RWPE2 (cell line): ENCODE data around the gene GET4.
A peak's percentile ranks its signal among the peaks of the same experiment; 100 is the strongest.

Experiments
- ATAC-seq: fragments of 200-7000 bp; cut with Tn5 transposase; 3 replicates; pipeline ENCODE4 v1.9.1; 2021; ENCODE audit warnings: low read depth
- DNase-seq: peaks from one replicate; pipeline ENCODE4 v3.0.0-alpha.2; 2020; ENCODE audit warnings: low spot score
- H3K27ac ChIP-seq: fragments of 450-650 bp; 2 replicates; pipeline ENCODE4 v1.5.1; 2017; ENCODE audit warnings: mild to moderate bottlenecking; ENCODE audit not compliant: poor library complexity, severe bottlenecking
- H3K27me3 ChIP-seq: fragments of 250-450 bp; sonication (Bioruptor Pico); 2 replicates; pipeline ENCODE4 v1.5.1; 2021; ENCODE audit warnings: mild to moderate bottlenecking, moderate library complexity; ENCODE audit not compliant: insufficient read depth, poor library complexity, severe bottlenecking
- H3K36me3 ChIP-seq: fragments of 250-450 bp; sonication (Bioruptor Pico); 2 replicates; pipeline ENCODE4 v1.5.1; 2020; ENCODE audit warnings: low read depth, mild to moderate bottlenecking, moderate library complexity
- H3K4me1 ChIP-seq: fragments of 250-450 bp; sonication (Bioruptor Pico); 2 replicates; pipeline ENCODE4 v1.5.1; 2021; ENCODE audit warnings: mild to moderate bottlenecking, moderate library complexity; ENCODE audit not compliant: insufficient read depth, poor library complexity, severe bottlenecking
- H3K4me3 ChIP-seq: fragments of 250-450 bp; sonication (Bioruptor Pico); 2 replicates; pipeline ENCODE4 v1.5.1; 2021; ENCODE audit warnings: mild to moderate bottlenecking, moderate library complexity; ENCODE audit not compliant: severe bottlenecking
- H3K9me3 ChIP-seq: fragments of 250-450 bp; sonication (Bioruptor Pico); 2 replicates; pipeline ENCODE4 v1.5.1; 2021; ENCODE audit warnings: mild to moderate bottlenecking, moderate library complexity; ENCODE audit not compliant: severe bottlenecking
- CTCF ChIP-seq: fragments of 450-650 bp; IDR thresholded peaks from one replicate; pipeline ENCODE4 v1.5.1; 2017; ENCODE audit warnings: mild to moderate bottlenecking, moderate library complexity; ENCODE audit not compliant: poor library complexity, severe bottlenecking

GET4 gene

DNA sequence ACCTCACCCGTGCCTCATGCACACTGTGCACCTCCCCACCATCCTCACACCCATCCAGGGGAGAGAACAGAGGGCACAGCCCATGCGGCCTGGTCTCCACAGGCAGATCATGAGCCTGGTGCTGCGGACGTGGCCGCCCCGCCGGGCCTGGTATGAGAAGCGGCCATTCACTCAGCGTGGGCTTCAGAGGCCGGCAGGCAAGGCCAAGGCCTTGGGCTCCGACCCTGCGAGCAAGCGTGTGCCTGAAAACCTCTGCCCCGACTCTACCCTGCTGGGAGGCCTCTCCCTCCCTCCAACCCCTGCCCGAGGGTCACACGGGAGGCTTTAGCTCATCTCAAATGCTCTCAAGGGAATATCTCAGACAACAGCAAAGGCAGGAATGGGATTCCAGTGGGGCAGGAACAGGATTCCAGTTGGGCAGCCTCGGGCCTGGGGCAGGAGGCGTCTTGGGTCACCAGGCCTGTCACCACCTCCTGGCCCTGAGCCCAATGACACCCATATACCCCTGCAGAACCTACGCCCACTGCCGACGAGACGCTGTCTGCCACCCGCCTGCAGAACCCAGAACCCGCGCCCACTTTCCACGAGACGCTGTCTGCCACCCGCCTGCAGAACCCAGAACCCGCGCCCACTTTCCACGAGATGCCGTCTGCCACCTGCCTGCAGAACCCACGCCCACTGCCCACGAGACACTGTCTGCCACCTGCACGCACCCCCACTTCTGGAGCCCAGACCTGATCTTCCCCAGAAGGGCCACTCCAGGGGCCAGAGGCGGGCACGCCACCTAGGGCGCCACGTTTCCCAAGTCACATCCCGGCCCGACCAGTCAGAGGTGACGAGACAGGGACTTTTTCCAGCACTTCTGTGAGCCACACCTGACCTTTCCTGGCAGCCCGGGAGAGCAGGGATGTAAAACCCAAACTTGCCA lies 39.2 kb downstream of the GET4 start:
- no peak for TF ChIP-seq CTCF
- Histone ChIP-seq H3K4me1 (peaks cover 13% of the 10 kb centered on the region), H3K9me3 (no peaks in the 10 kb centered on the region), H3K27me3 (no peaks in the 10 kb centered on the region), H3K36me3 (no peaks in the 10 kb centered on the region), H3K27ac (no peak overlapping the region), H3K4me3 (no peak overlapping the region)
- no peak for ATAC-seq
- no peak for DNase-seq

DNA sequence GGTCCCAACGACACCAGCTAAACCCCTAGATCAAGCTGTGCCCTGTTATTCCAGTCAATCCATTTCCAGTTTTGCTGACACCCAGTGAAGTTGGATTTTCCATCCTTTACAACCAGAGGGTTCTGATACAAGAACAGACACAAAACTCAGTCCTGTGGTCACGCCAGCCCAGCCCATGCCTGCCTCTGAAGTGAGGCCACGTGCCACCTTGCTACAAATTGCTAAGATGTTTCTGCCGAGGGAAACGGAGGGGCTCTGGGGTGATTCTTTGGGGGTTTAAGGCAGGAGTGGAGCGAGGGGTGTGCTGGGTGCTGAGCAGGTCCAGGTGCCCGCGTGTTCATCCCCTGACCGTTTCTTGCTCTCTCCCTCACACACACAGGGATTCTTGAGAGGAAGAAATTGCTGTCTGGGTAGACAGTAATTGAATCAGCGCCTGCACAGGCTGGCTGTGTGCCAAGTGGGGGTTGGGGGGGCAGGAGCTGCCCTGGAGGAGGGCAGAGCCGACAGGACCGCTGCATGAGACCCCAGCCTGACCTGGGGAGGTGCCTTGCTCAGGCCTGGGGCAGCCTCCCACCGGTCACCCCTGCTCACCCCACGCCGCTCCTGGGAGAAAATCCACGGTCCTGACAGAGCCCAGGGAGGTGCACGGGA lies 40.1 kb downstream of the GET4 start:
- H3K27me3 ChIP-seq, result no peaks in the 10 kb centered on the region
- ATAC-seq, result no peak
- no peak for TF ChIP-seq CTCF
- DNase-seq, result peak; percentile 60
- H3K4me3 ChIP-seq, result no peak overlapping the region
- no peaks in the 10 kb centered on the region for H3K36me3 ChIP-seq
- no peak overlapping the region for H3K27ac ChIP-seq
- peaks cover 13% of the 10 kb centered on the region for H3K4me1 ChIP-seq
- H3K9me3 ChIP-seq, result no peaks in the 10 kb centered on the region

DNA sequence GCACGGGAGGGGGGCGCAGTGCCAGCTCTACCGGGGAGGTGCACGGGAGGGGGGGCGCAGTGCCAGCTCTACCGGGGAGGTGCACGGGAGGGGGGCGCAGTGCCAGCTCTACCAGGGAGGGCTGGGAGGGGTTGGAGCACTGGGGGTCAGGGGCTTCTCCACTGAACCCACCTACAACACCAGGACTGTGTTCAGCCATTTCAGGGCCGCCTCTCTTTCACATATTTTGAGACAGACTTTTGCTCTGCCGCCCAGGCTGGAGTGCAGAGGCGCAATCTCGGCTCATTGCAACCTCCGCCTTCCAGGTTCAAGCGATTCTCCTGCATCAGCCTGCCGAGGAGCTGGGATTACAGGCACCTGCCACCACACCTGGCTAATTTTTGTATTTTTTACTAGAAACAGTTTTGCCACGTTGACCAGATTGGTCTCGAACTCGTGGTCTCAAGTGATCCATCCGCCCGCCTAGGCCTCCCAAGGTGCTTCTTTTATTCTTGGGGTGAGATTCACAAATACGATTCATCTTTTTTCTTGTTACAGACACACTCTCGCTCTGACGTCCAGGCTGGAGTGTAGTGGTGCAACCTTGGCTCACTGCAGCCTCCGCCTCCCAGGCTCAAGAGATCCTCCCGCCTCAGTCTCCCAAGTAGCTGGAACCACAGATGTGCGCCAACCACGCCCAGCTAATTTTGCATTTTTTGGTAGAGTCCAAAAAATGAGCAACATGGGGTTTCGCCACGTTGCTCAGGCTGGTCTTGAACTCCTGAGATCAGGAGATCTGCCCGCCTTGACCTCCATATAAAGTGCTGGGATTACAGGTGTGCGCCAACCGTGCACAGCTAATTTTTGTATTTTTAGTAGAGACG lies 41.1 kb downstream of the GET4 start:
- Histone ChIP-seq H3K4me1 (peaks cover 13% of the 10 kb centered on the region), H3K27me3 (no peaks in the 10 kb centered on the region), H3K9me3 (no peaks in the 10 kb centered on the region), H3K27ac (no peak overlapping the region), H3K36me3 (no peaks in the 10 kb centered on the region), H3K4me3 (no peak overlapping the region)
- DNase-seq, result peak; percentile 31
- ATAC-seq, result no peak
- TF ChIP-seq CTCF, result no peak

GRCh38 chr7:918118-918425 lies 41.7 kb downstream of the GET4 start:
- no peaks in the 10 kb centered on the region for H3K27me3 ChIP-seq

More at GRCh38 chr7:918118-918425, 41.7 kb downstream of the GET4 start:
- Histone ChIP-seq H3K27ac (no peak overlapping the region), H3K4me3 (no peak overlapping the region), H3K36me3 (no peaks in the 10 kb centered on the region), H3K9me3 (no peaks in the 10 kb centered on the region), H3K4me1 (peaks cover 15% of the 10 kb centered on the region)
- ATAC-seq (no peak), DNase-seq (peak; percentile 30)
- TF ChIP-seq CTCF, result no peak
